ENCODE data around the gene CRISPLD2.
"Not testable (repeated sequence)": the region's sequence is repeated elsewhere in the genome, so short reads cannot be mapped to it uniquely, and the experiment has no call there.

Gene CRISPLD2

DNA sequence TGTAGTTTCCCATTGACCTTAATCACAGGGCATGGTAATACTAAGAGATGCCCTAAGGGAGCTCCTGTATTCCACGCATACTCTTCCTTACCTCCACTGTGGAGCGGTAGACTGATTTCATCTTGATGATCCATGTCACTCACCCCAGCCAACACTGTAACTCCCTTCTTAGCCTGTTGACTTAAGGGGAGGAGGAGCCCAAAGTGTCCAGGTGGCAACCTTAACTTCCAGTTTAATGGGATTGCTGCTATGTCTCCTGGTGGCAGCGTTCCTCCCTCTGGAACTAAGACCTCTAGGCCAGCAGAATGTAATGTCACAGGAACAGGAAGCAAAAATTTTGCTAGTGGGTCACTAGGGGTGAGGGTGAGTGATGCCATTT lies 36.4 kb downstream of the CRISPLD2 start:
- DNase-seq: not testable (repeated sequence)

DNA sequence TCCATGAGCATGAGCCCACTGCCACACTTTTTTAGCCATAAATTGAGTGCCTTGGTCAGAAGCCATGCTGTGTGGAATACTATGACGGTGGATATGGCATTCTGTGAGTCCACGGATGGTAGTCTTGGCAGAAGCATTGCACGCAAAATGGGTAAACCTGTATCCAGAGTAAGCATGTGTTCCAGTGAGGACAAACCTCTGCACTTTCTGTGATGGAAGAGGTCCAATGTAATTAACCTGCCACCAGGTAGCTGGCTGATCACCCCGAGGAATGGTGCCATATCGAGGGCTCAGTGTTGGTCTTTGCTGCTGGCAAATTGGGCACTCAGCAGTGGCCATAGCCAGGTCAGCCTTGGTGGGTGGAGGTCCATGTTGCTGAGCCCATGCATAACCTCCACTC lies 37.0 kb downstream of the CRISPLD2 start:
- DNase-seq: not testable (repeated sequence)

DNA sequence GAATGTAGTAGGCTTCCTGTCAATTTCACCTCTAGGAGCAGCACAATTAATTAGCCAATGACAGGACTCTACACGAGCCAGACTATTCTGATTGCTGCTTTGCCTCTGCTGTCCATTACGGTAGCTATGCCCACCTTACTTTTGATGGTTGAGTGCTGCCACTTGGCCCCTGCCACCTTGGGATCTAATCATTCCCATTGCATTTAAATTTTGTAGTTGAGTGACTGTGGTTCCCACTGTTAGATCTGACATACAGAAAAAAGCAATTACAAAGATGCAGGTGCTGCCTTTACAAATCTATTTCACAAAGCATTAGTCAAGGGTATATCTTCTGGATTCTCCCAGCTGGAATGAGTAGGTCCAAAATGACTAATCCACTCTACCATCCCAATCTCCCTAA lies 39.9 kb downstream of the CRISPLD2 start:
- DNase-seq: no peak

DNA sequence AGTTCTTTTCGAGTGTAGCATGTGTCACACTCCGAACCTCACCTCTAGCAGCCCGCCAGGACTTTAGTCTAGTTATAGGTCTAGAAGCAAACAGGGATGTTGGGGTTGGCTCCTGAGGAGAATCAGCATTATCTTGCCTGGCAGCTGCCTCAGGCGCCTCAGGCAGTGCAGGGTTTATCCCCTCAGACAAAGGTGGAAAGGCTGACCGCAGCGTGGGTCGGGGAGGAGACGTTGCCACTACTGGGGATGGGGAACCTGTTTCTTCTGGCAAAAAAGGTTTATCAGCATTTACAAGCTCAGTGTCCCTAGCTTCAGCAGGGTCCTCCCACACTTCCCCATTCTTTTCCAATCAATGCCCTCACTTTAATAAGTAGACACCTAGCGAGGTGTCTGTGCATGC lies 40.6 kb downstream of the CRISPLD2 start:
- DNase-seq: no peak

DNA sequence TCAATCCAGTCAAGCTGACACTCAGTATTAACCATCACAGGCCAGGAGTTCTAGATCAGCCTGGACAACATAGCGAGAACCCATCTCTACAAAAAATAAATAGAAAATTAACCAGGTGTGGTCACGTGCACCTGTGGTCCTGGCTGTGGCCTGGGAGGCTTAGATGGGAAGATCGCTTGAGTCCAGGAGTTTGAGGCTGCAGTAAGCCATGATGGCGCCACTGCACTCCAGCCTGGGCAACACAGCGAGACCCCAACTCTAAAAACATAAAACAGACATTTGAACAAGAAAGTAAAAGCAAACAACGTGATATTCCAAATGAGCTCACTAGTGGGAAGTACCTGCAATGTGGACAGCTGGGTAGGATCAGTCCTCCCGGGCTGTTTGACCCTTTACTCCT lies 41.9 kb downstream of the CRISPLD2 start:
- DNase-seq: no peak

DNA sequence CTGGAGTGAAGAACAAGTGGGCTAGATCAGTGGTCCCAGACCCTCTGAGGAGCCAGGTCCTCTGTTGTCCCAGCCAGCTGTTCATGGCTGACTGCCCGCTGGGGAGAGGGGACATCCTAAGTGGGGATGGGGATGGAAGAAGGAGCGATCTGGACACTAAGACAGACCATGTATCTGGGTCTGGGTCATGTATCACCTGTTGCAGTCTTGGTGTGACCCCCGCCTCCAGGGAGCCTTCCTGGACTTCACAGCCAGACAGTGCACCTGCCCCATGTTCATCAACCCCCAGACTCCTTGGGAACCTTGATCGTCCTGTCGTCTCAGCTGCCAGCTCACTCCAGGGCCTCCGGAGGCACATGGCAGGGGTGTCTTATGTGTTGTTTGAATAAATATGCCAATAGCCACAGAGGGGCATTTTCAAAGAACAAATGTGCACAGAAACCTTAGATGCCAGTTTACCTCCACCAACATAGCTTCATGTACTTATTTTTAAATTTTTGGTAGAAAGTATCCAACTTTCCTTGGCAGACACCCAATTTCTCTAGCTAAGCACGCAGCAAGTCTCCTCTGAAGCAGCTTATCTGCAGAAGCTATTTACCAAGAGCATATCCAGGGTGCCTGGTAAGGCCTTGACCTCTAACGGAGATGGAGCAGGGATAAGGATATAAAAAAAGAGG lies 43.2 kb downstream of the CRISPLD2 start:
- no peak for DNase-seq

DNA sequence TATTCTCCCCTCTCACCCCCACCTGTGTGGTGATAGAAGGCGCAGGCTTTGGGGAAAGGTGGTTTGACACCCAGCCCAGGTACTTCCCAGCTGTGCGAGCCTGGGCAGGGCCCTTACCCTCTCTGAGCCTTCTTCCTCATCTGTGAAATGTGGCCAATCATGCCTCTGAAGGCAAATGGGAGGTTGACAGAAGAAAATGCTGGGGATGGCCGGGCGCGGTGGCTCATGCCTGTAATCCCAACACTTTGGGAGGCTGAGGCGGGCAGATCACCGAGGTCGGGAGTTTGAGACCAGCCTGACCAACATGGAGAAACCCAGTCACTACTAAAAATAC lies 43.7 kb downstream of the CRISPLD2 start:
- DNase-seq: no peak

DNA sequence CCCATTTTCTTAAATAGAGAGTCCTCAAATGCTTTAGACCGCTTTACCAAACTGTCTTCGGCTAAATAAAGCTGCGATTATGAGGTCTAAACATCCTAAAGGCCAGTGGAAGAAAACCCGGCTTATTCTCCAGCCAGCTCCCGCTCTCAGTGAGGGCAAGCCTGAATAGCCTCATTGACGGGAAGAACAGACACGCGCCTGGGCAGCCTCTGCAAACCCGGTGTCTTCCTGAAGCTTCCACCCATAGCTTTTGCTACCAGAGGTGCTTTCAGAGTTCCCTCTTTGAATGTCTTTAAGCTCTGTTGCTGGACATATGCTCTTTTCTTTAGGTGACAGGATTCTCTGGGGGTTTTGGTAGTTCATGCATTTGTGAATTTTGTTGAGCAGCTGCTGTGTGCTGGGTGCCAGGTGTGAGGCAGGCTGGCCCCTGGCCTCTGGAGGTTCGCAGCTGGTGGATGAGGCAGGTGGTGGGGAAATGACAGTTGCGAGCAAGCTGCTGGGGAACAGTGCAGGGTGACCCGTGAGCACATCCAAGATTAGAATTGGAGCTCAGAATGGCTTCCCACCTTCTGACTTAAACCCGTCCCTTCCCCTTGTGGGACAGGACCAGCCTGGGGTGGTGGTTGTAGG lies 44.7 kb downstream of the CRISPLD2 start:
- DNase-seq: peak in 21 of 58 donors; percentile 4 to 48 (median 17)

DNA sequence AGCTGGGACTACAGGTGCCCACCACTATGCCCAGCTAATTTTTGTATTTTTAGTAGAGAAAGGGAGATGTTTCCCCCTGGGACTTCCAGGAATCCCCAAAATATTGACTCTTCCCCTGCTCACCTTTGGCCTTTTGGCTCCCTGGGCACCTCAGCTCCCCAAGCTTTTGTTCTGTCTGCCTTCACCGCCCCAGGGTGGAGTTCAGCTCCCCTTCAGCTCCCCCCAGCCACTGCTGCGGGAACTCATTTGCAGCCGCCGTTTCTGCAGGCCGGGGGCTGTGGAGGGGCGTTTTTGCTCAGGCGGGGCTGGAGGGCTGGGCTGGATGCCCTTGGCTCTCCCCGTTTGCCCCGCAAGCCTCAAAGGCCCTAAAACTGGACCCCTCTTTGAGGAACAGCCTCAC lies 47.9 kb downstream of the CRISPLD2 start:
- no peak for DNase-seq

DNA sequence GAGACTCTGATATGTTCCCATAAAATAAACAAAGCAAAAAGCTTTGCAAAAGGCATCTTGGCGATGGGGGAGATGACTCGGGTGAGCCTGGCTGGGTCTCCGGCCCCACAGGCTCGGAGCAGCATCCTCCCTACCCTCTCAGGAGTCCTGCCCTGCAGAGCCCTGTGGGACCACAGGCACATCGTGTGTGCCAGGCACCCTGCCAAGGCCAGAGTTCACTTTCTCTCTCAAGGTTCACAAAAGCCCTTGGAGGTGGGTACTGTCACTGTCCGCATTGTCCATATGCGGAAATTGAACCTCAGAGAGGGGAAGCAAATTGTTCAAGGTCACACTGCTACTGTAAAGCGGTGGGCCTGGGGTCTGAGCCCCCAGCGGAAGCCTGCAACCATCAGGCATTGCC lies 48.5 kb downstream of the CRISPLD2 start:
- DNase-seq: no peak

DNA sequence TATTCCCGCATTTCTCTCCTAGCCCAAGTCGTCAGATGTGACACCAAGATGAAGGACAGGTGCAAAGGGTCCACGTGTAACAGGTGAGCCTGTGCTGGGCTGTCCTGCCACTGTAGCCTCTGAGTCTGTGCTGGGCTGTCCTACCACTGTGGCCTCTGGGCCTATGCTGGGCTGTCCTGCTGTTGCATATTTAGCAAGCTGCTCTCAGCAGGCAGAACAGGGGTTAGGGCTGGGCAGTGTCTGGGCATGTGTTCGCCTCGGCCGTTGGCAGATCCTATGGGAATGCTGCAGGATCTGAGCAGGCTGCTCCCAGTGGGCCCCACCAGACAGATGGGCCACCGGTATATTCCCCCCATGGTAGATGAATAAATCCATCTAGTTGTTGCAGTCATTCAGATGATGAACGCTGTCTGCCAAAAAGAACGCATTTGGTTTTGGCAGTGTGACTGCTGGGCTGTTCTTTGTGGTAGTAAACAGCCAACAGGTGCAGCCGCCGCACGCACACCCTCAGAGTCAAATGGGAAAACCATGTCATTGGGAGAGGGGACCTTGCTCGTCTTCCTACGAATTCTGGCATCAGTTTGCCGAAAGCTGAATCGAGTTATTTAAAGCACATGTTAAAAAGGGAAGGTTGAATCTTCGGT lies 49.2 kb downstream of the CRISPLD2 start:
- peak in 2 of 58 donors; percentile 5 to 21 for DNase-seq

DNA sequence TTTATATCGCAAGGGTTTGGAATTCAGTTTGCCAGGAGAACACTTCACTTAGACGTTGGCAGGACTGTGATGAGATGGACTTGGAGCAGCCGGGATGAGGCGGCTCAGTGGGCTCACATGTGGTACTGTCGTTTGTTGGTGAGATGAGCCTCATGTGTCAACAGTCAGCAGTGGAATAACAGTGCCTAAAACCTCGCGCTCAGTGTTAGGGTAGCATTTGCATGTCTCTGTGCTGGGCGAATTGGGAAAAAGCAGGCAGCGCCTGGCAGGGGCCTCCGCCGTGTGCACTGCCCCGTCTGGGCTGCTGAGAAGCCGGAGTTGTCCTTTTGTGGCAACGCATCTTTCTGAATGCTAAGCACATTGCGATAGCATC lies 49.7 kb downstream of the CRISPLD2 start:
- no peak for DNase-seq

DNA sequence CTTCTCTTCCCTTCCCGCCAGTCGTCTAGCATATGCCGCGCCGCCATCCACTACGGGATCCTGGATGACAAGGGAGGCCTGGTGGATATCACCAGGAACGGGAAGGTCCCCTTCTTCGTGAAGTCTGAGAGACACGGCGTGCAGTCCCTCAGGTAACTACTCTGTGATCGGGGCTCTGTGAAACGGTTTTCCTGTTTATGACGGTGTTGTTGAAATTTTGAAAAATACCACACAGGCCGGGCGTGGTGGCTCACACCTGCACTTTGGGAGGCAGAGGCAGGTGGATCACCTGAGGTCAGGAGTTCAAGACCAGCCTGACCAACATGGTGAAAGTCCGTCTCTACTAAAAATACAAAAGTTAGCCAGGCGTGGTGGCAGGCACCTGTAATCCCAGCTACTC lies 53.2 kb downstream of the CRISPLD2 start:
- not testable (repeated sequence) for DNase-seq

DNA sequence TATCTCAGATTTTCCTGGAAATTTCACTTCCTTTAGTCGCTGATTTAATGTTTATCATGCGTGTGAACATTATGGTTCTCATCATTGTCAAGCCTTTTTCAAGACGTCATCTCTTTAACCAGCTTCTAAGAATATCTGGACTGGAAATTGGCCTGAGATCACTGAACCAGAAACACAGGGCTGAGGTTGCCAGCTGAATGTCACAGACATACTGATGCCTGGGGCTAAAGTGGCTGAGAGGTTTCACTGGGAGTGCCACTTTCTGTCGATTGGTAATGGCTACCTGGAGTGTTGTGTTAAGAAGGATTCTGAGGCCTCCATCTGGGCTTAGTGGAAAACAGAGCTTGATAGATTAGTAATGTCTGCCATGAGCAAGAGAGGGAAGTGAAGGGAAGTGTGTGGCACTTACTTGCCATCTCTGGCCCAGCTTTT lies 54.2 kb downstream of the CRISPLD2 start:
- no peak for DNase-seq

DNA sequence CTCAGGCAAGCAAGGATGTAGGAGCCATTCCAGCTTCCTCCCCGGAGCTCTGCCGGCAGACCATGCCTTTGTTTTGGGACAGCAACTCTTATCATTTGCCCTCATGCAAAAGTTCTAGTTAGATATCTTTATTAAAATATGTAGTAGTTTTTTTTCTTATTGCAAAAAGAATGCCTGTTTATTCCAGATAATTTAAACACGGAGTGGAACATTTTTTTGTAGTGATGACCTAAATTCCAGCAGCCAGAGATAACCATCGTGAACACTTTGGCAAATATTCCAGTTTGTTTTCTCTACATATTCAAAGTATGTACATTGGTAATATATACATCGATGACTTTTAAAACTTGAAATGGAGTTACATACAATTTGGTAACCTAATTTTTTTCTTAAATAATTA lies 54.8 kb downstream of the CRISPLD2 start:
- no peak for DNase-seq

DNA sequence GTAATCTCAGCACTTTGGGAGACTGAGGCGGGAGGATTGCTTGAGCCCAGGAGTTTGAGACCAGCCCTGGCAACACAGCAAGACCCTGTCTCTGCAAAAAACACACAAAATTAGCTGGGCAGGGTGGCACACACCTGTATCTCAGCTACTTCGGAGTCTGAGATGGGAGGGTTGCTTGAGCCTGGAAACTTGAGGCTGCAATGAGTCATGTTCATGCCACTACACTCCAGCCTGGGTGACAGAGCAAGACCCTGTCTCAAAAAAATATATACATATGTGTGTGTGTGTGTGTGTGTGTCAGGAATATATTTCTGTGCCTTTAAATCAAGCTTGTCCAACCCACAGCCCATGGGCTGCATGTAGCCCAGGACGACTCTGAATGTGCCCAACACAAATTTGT lies 55.2 kb downstream of the CRISPLD2 start:
- no peak for DNase-seq

DNA sequence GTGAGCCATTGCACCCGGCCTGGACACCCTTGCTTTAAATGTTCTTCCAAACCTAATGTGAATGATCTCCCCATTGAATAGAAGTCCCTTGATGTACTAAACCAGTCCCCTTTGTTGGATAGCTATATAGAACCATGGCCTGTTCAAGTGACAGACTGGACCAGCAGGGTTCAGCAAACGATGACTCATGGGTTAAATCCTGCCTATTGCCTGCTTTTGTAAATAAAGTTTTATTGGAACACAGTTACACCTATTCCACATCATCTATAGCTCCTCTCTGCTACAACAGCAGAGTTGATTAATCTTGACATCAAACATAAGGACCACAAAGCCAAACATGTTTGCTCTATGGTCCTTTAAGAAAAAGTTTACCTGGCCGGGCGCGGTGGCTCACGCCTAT lies 56.1 kb downstream of the CRISPLD2 start:
- no peak for DNase-seq

DNA sequence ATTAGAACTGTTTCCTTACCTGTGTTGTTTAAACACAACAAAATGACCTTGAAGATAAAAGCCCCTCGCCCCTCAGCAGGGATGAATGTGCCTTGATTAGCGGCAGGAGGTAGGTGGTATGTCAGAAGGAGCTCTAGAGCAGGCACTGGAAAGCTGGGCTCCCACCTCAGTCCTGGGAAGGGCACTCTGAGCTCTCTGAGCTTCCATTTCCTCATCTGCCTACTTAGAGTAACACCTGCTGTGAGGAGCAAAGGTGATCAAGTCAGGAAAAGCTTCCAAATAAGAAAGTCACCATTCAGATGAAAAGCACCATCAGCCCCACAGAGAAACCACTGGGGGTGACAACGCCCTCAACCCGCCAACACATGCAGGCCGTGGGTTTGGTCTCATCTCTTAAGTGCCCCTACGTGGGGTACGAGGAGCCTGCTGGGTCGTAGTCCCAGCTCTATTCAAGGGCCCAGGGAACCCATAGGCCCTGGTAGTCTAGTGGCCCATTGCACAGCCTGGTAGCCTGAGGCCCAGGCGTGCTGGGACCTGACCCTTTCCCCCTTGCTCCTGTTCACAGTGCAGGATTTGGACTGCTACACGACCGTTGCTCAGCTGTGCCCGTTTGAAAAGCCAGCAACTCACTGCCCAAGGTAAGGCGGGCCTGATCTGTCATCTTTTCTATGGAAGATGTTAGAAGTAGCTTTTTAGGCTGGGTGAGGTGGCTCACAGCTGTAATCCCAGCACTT lies 57.3 kb downstream of the CRISPLD2 start:
- no peak for DNase-seq

DNA sequence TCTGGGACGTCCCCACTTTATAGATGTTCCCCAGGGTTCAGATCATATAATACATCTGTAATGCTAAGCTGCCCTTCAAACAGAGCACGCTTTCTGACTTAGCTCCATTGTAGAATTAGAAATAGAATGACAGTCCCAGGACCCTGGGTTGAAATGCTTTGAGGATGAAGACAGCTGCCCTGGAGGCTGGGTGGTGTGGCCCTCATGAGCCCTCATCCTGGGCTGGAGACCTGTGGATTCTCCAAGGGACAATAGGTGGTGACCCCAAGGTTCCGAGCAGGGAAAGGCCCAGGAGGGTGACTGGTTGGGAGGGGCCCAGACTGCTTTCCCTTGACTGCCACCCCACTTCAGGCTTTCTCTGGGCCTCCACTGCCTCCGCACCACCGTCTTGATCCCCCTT lies 59.0 kb downstream of the CRISPLD2 start:
- no peak for DNase-seq

DNA sequence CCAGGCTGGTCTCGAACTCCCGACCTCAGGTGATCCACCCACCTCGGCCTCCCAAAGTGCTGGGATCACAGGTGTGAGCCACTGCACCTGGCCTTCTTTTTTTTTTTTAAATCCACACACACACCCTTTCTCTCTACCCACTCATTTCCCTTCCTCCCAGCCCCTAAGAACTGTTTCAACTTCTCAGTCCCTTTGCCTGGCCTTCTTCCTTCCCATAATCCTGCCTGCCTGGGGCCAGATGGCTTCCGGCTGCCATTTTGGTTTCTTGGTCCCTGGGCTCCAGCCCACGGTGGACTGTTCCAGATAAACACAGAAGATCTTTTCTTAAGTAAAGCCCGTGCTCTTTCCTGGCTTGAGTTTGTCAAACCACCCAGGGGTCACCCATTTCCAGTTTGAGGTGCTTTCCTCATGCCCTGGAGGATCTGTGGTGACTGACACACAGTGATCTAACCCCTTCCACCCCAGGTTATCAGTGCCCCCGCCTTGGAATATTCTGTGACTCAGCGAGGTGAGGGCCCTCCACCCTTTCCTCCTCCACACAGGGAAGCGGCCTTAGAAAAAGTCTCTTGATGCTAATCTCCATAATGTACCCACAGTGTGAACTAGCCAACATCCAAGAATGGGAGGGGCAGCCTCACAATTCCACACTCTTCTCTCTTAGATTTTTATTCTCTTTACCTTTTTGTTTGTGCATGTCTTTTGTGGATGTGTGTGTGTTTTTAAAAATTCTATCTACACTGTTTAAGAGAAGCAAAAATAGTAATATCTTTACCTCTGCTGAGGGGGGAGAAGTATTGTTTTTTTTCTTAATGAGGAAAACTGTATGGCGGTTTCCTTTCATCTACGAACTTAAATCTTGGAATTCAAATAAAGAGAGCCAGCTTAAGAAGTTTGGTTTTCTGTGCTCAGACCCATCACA lies 60.0 kb downstream of the CRISPLD2 start:
- no peak for DNase-seq
